ENCODE data around the gene ITGA1. TPM values are rescaled to one million over a fixed set of nuclear protein-coding genes. Genes with fewer than 3 reads are reported as not detected.

Gene ITGA1
- total RNA-seq, 4 donors from 2014 or later = 21.2 to 49.5 (median 43.1) TPM

DNA sequence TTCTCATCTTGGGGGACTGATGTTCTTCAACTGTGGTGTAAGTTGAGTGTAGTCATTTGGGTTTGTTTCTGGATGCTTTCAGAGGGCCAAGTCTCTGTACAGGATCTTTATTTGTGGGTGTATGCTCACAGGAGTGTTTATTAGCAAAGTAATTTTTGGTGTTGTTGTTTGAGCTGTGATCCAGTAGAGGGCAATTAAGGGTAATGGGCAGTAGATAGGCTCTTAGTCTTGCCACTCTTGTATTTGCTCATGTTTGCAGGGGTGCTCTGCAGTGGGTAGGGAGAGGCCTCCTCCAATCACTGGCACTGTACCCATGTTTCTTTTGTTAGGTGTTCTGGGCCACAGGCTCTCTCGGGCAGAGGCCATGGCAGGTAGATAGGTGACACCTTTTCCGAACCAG is 155.6 kb downstream of the ITGA1 start:
- H3K9me3 ChIP-seq = no peaks in the 10 kb centered on the region
- H3K4me1 ChIP-seq = no peaks in the 10 kb centered on the region
- no peak overlapping the region for H3K27ac ChIP-seq
- H3K4me3 ChIP-seq = no peak overlapping the region
- peaks cover 0 to 22% (median 0%) of the 10 kb centered on the region in 3 donors for H3K36me3 ChIP-seq
- DNase-seq = no peak
- TF ChIP-seq, protein P1, sequence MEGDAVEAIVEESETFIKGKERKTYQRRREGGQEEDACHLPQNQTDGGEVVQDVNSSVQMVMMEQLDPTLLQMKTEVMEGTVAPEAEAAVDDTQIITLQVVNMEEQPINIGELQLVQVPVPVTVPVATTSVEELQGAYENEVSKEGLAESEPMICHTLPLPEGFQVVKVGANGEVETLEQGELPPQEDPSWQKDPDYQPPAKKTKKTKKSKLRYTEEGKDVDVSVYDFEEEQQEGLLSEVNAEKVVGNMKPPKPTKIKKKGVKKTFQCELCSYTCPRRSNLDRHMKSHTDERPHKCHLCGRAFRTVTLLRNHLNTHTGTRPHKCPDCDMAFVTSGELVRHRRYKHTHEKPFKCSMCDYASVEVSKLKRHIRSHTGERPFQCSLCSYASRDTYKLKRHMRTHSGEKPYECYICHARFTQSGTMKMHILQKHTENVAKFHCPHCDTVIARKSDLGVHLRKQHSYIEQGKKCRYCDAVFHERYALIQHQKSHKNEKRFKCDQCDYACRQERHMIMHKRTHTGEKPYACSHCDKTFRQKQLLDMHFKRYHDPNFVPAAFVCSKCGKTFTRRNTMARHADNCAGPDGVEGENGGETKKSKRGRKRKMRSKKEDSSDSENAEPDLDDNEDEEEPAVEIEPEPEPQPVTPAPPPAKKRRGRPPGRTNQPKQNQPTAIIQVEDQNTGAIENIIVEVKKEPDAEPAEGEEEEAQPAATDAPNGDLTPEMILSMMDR (IDR thresholded peaks at IDR 0.05) = no peak
- TF ChIP-seq POLR2A (IDR thresholded peaks at IDR 0.05) = no peak
- H3K27me3 ChIP-seq = no peaks in the 10 kb centered on the region

DNA sequence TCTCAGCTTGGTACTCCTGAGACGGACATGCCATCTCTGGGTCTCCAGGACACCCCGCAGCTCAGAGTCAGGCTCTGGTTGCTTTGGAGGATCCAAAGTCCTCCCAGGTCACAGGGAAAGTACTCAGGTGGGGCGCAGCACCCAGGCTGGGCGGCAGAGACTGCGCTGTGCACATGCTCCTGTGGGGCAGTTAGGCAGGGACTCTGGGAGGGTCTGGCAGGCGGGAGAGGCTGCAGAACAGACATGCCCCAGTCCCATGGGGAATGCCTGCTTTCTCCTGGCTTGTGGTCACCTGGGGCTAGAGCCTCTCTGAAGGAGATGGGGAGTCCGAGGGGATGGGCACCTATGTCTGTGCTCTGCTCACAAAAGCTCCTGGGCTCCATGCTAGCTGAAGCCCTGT is 156.1 kb downstream of the ITGA1 start:
- Histone ChIP-seq H3K27me3 (no peaks in the 10 kb centered on the region), H3K4me1 (peaks cover 0 to 2% (median 0%) of the 10 kb centered on the region in 4 donors), H3K27ac (no peak overlapping the region), H3K36me3 (peaks cover 0 to 22% (median 0%) of the 10 kb centered on the region in 3 donors), H3K4me3 (no peak overlapping the region), H3K9me3 (no peaks in the 10 kb centered on the region)
- no peak for DNase-seq
- TF ChIP-seq POLR2A (IDR thresholded peaks at IDR 0.05) = no peak
- TF ChIP-seq, protein P1 (IDR thresholded peaks at IDR 0.05) = no peak

DNA sequence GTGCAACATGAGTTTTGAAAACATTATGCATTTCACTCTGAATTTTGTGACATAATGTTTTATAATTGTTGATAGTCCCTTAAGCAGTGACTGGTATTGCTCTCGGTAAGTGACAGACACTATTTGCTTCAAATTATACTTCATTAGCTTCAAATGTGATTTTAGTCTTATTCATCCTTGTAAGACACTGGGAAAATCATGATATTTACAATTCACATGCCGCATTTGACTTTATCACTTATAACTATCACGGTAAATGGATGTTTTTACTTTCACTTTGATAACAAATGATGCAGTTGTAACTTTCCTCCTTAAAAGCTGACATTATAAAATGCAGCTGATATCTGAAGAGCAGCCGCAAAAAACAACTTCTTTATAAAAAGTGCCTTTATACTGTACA is 157.3 kb downstream of the ITGA1 start:
- DNase-seq = no peak
- TF ChIP-seq, protein P1 (IDR thresholded peaks at IDR 0.05) = no peak
- TF ChIP-seq POLR2A (IDR thresholded peaks at IDR 0.05) = no peak
- peaks cover 0 to 4% (median 0%) of the 10 kb centered on the region in 4 donors for H3K4me1 ChIP-seq
- H3K27me3 ChIP-seq = no peaks in the 10 kb centered on the region
- H3K36me3 ChIP-seq = peaks cover 0 to 13% (median 0%) of the 10 kb centered on the region in 3 donors
- peak overlapping the region in 2 of 4 donors; percentile 1 to 18 for H3K27ac ChIP-seq
- no peak overlapping the region for H3K4me3 ChIP-seq
- no peaks in the 10 kb centered on the region for H3K9me3 ChIP-seq

DNA sequence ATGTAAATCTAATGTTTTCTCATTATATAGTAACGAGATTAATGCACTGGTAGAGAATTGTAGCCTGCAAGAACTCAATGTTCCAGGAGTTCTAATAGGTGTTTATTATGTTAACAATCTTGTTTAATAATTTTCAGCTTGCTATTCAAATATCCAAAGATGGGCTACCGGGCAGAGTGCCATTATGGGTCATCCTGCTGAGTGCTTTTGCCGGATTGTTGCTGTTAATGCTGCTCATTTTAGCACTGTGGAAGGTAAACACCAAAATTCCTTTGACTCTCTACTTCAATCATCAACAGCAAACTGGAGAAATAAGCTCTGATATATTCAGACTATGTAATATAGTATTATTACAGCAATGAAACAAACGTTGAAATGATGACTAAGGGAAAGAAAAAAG is 159.5 kb downstream of the ITGA1 start:
- TF ChIP-seq, protein P1 (IDR thresholded peaks at IDR 0.05) = no peak
- no peak for TF ChIP-seq POLR2A (IDR thresholded peaks at IDR 0.05)
- no peak for DNase-seq
- H3K4me1 ChIP-seq = peaks cover 0 to 4% (median 0%) of the 10 kb centered on the region in 4 donors
- H3K27me3 ChIP-seq = no peaks in the 10 kb centered on the region
- H3K27ac ChIP-seq = no peak overlapping the region
- H3K36me3 ChIP-seq = peaks cover 0 to 8% (median 0%) of the 10 kb centered on the region in 3 donors
- no peak overlapping the region for H3K4me3 ChIP-seq
- no peaks in the 10 kb centered on the region for H3K9me3 ChIP-seq

DNA sequence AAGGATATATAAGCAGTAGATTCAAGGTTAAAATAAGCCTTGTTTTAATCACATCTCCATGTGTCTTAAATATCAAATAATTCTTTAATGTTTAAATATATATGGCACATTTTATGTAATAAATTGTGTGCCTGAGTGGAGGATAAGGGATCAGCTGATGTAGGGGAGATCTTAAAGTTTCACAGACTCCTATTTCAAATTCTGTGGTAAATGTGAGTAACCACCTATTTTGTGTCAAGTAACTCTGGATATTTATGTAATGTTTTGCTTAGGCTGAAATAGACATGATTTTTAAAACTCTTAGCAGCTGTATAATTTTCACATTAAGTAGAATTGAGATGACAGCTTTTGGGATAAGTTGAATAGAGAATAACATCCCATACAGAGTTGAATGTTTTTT is 160.1 kb downstream of the ITGA1 start:
- Histone ChIP-seq H3K4me1 (peaks cover 0 to 4% (median 0%) of the 10 kb centered on the region in 4 donors), H3K36me3 (peaks cover 0 to 15% (median 0%) of the 10 kb centered on the region in 3 donors), H3K27ac (peak overlapping the region in 1 of 4 donors; percentile 10), H3K9me3 (no peaks in the 10 kb centered on the region), H3K27me3 (no peaks in the 10 kb centered on the region), H3K4me3 (no peak overlapping the region)
- no peak for DNase-seq
- no peak for TF ChIP-seq POLR2A (IDR thresholded peaks at IDR 0.05)
- TF ChIP-seq, protein P1 (IDR thresholded peaks at IDR 0.05) = no peak
